ENCODE data around the gene IL17RC. TPM values are rescaled to one million over a fixed set of nuclear protein-coding genes. Genes with fewer than 3 reads are reported as not detected.

IL17RC gene
- total RNA-seq, 1 donor from 2014 or later, result 7.3 TPM

DNA sequence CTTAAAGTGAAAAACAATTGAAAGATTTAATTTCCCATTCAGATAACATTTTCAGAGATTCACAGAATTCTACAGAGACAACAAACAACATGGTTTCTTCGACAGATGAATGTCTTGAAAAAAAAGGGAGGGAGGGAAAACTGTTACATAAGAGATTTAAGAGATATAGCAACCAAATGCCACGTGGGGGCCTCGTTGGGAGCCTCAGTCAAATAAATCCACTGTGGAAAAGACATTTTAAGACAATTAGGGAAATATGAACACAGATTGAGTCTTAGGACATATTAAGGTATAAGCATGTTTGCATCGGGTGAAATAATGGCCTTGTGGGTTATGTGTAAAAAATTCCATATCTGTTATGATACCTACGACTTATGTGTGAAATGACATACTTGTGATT is 40.3 kb downstream of the IL17RC start:
- Mint-ChIP-seq H3K36me3 (ENCODE audit: low read depth) (no peaks in the 10 kb centered on the region), H3K27ac (ENCODE audit: unreplicated experiment) (no peak overlapping the region), H3K4me1 (no peaks in the 10 kb centered on the region), H3K9me3 (no peaks in the 10 kb centered on the region), H3K27me3 (ENCODE audit: low read depth) (no peaks in the 10 kb centered on the region), H3K4me3 (no peak overlapping the region)
- no peak for DNase-seq (ENCODE audit: low read depth, low spot score)
- no peak for TF ChIP-seq CTCF (conservative IDR thresholded peaks at IDR 0.05)

GRCh38 chr3:9965200-9965875 is 48.4 kb downstream of the IL17RC start:
- peaks cover 24% of the 10 kb centered on the region for H3K36me3 Mint-ChIP-seq (ENCODE audit: low read depth)
- H3K9me3 Mint-ChIP-seq, result no peaks in the 10 kb centered on the region
- H3K27me3 Mint-ChIP-seq (ENCODE audit: low read depth), result no peaks in the 10 kb centered on the region
- no peak overlapping the region for H3K4me3 Mint-ChIP-seq
- no peak for DNase-seq (ENCODE audit: low read depth, low spot score)
- TF ChIP-seq CTCF (conservative IDR thresholded peaks at IDR 0.05), result no peak
- no peaks in the 10 kb centered on the region for H3K4me1 Mint-ChIP-seq
- H3K27ac Mint-ChIP-seq (ENCODE audit: unreplicated experiment), result no peak overlapping the region

DNA sequence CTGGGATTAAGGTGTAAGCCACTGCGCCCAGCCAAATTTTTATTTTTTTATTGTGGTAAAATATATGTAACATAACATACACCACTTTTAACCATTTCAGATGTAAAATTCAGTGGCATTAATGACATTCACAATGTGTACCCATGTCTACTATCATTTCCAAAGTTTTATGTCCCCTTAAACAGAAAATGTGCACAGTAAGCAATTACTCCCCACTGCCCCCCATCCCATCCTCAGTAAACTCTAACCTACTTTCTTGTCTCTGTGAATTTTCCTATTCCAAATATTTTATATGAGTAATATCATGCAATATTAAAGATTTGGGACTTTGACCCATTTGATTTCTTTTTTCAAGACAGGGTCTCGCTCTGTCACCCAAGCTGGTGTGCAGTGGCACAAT is 49.9 kb downstream of the IL17RC start:
- Mint-ChIP-seq H3K4me3 (no peak overlapping the region), H3K27me3 (ENCODE audit: low read depth) (no peaks in the 10 kb centered on the region), H3K27ac (ENCODE audit: unreplicated experiment) (no peak overlapping the region), H3K4me1 (no peaks in the 10 kb centered on the region), H3K9me3 (no peaks in the 10 kb centered on the region), H3K36me3 (ENCODE audit: low read depth) (peaks cover 27% of the 10 kb centered on the region)
- no peak for DNase-seq (ENCODE audit: low read depth, low spot score)
- no peak for TF ChIP-seq CTCF (conservative IDR thresholded peaks at IDR 0.05)

DNA sequence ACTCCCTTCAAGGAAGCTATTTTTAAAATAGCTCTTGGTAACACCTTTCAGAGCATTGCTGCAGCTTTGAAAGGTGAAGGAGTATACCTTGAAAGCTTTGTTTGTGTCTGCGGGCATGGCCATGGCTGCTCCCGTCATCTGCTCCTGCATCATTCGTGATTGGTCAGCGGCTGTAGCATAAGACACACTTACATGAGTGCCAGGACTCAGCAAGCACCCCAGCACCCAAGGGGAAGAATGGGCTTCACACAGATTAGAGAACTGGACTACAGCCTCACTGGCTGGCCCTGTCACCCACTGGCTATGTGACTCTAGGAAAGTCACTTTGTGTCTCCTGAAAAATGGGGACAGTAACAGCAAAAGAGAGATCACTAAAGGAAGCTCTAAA is 52.7 kb downstream of the IL17RC start:
- Mint-ChIP-seq H3K27me3 (ENCODE audit: low read depth) (no peaks in the 10 kb centered on the region), H3K27ac (ENCODE audit: unreplicated experiment) (no peak overlapping the region), H3K9me3 (no peaks in the 10 kb centered on the region), H3K4me1 (no peaks in the 10 kb centered on the region), H3K4me3 (no peak overlapping the region), H3K36me3 (ENCODE audit: low read depth) (peaks cover 30% of the 10 kb centered on the region)
- TF ChIP-seq CTCF (conservative IDR thresholded peaks at IDR 0.05), result no peak
- no peak for DNase-seq (ENCODE audit: low read depth, low spot score)

DNA sequence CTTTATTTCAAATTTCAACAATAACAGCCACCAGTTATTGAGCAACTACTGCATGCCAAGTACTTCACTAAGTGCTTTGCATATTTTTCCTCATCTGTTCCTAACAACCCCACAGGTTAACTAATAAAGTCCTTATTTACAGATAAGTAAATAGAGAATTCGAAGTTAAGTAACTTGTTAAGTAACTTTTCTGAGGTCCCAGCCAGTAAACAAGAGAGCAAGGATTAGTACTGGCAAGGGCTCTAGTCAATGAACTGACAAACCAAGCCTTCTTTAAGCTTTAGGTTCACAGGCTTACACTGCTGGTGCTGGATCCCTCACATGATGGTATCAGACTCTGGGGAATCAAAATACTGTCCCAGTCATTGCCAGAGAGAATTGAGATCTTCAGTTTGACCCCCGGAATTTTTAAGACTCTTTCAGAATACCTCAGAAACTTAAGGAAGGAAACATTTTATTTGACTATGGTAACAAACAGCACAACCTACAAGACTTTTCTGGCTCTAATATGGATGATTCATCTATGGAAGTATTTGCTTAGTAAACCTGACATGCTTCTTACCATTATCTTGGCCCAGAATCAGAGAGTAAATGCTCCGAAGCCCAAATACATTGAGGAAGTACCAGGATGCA is 53.2 kb downstream of the IL17RC start:
- DNase-seq (ENCODE audit: low read depth, low spot score), result no peak
- Mint-ChIP-seq H3K4me3 (no peak overlapping the region), H3K9me3 (no peaks in the 10 kb centered on the region), H3K27me3 (ENCODE audit: low read depth) (no peaks in the 10 kb centered on the region), H3K36me3 (ENCODE audit: low read depth) (peaks cover 30% of the 10 kb centered on the region), H3K4me1 (no peaks in the 10 kb centered on the region), H3K27ac (ENCODE audit: unreplicated experiment) (no peak overlapping the region)
- no peak for TF ChIP-seq CTCF (conservative IDR thresholded peaks at IDR 0.05)

All from neural crest cell (in vitro differentiated cells).